ENCODE results near the gene NFIX.

- no peak for TF ChIP-seq POLR2AphosphoS5 (IDR thresholded peaks at IDR 0.05)
- no peak for TF ChIP-seq CTCF (IDR thresholded peaks at IDR 0.05)
- TF ChIP-seq EP300 (IDR thresholded peaks at IDR 0.05), result no peak
Observed at GRCh38 chr19:13068085-13068846, 73.0 kb downstream of the NFIX start.
